ENCODE results near the gene SORL1.

Gene SORL1

DNA sequence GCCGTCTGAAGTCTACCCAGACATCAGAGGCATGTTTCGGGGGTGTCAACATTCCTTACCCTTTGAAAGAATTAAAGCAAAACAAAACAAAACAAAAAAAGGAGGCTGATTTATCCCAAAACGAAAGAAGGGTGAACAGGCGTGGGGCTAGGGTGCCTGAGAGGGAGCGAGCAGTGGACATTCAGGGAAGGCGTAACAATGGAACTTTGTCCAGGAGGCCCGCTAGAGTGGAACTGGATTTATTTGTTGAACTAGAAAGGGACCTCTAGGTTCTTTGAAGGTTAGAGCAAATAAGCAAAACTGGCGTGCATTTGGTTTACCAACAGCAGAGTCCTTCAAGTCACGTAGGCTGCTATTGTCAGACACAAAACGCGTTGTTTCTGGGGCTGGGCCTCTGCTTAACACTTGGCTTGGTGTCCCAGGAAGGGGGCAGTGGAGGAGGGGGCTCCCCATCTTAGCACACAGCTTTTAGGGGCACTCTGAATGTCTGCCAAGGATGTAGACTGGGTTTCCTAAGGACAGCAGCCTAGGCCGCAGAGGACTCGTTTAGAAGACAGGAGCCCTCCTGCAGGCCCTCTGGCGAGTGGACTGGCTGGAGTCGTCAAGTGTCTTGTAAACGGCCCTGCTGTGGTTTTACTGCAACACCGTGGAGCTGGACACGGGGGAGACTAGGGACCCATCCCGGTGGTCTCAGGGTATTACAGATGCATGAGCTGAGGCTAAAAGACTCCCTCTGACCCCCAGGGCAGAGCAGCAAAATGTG is 204.4 kb downstream of the SORL1 start:
- H3K4me3 ChIP-seq (ENCODE audit: low read depth, low read length) = no peak overlapping the region
- TF ChIP-seq CTCF (IDR thresholded peaks at IDR 0.05; ENCODE audit: borderline replicate concordance, insufficient read depth, low read depth, low read length) = no peak

- no peak for TF ChIP-seq CTCF (IDR thresholded peaks at IDR 0.05; ENCODE audit: borderline replicate concordance, insufficient read depth, low read depth, low read length)
- no peak overlapping the region for H3K4me3 ChIP-seq (ENCODE audit: low read depth, low read length)
Measured at GRCh38 chr11:121657146-121657545, 205.0 kb downstream of the SORL1 start.

- no peak overlapping the region for H3K4me3 ChIP-seq (ENCODE audit: low read depth, low read length)
- TF ChIP-seq CTCF (IDR thresholded peaks at IDR 0.05; ENCODE audit: borderline replicate concordance, insufficient read depth, low read depth, low read length) = no peak
Measured at GRCh38 chr11:121659811-121660210, 207.7 kb downstream of the SORL1 start.

GRCh38 chr11:121661880-121662486 is 209.9 kb downstream of the SORL1 start:
- no peak overlapping the region for H3K4me3 ChIP-seq (ENCODE audit: low read depth, low read length)
- TF ChIP-seq CTCF (IDR thresholded peaks at IDR 0.05; ENCODE audit: borderline replicate concordance, insufficient read depth, low read depth, low read length) = no peak

GRCh38 chr11:121664144-121664543 is 212.0 kb downstream of the SORL1 start:
- TF ChIP-seq CTCF (IDR thresholded peaks at IDR 0.05; ENCODE audit: borderline replicate concordance, insufficient read depth, low read depth, low read length) = no peak
- no peak overlapping the region for H3K4me3 ChIP-seq (ENCODE audit: low read depth, low read length)

- H3K4me3 ChIP-seq (ENCODE audit: low read depth, low read length) = no peak overlapping the region
- no peak for TF ChIP-seq CTCF (IDR thresholded peaks at IDR 0.05; ENCODE audit: borderline replicate concordance, insufficient read depth, low read depth, low read length)
Measured at GRCh38 chr11:121665206-121665838, 213.2 kb downstream of the SORL1 start.
